HG02885 (cell line): Measurements from ENCODE around the gene SECISBP2L.
A peak's percentile ranks its signal among the peaks of the same experiment; 100 is the strongest.
"Not testable (repeated sequence)": the region's sequence is repeated elsewhere in the genome, so short reads cannot be mapped to it uniquely, and the experiment has no call there.

Source experiments
- ATAC-seq: cut with Tn5 transposase; IDR thresholded peaks from one replicate; pipeline ENCODE4 v1.9.1; 2021; ENCODE audit warnings: mild to moderate bottlenecking; ENCODE audit not compliant: unreplicated experiment, poor library complexity

The SECISBP2L gene

DNA sequence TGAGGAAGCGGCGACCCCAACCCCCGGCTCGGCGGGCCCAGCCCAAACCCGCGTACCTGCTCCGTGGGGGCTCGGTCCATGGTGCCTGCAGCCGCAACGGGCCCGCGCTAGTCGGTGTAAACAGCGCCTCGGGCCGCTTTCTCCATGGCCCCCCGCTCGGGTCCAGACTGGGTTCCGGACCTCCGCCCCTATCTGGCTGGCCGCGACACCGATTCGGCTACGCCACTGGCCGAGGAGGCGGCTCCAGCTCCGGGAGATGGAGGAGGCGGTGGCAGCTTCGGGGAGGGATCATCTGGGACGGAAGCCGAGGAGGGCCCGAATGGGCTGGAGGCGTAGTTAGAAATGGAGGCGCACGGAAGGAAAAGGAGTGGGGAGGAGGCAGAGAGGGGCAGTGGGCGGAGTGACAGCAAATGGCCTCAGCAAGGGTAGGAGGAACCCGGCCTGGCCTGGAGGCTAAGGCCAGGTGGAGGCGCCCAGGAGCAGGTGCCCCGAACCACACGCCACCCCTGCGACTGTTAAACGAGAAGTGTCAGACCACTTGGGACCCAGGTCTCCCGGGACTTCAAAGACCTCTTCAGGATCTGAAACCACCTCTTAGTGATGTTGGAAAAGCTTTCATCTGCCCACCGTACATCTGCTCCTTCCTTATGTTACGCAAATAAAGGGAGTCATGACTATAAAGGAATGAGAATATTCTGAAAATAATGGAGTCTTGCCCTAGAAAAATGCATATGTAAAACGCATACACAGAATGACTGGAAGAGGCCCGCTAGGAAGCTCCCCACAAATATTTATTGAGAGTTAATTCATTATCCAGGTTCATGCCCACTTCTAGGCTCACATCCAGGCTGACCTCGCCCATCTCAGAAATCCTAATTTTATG, at the start of gene SECISBP2L:
Gene SECISBP2L (minus strand): TSS at position 227 of the 883 bp plus-strand sequence. CDS start 147 bp downstream, at position 80.
- ATAC-seq, result peak; percentile 95

- ATAC-seq, result no peak
Observed at GRCh38 chr15:49094923-49095322, 48.7 kb upstream of the SECISBP2L start.

DNA sequence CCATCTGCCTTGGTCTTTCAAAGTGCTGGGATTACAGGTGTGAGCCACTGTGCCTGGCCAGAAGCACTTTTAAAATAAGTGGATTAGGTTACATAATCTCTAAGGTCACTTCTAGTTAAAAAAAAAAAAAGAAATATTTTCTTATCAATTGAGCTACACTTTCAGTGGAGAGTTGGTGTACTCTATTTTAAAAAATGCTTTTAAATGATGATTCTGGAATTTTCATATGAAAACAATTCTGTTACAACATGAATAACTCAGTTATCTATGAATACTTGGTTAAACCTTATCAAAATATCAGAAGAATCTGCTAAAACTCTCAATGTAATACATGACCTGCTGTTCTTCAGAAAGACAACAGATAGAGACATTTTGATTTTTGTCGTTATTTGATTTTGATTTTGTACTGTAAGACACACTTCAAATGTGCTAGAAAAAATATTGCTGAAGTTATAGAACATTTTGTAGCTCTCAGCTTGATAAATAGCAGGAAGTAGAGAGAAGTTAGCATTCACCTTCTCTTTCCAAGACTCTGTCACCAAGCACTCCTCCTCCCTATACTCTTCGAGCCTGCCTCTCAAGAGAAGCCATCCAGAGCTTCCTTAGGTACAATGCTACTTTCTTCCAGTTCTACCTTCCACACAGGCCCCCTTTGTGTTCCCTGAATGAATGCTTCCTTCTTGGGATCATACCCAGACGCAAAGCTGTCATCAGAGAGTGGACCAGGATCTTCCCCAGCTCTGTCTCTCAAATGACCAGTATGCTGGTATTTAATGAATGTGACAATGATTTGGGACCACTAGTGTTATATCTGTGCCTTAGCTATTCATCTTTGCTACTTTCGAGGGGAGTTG, 47.2 kb upstream of the SECISBP2L start:
- no peak for ATAC-seq

GRCh38 chr15:49088996-49089395, 42.8 kb upstream of the SECISBP2L start:
- no peak for ATAC-seq

DNA sequence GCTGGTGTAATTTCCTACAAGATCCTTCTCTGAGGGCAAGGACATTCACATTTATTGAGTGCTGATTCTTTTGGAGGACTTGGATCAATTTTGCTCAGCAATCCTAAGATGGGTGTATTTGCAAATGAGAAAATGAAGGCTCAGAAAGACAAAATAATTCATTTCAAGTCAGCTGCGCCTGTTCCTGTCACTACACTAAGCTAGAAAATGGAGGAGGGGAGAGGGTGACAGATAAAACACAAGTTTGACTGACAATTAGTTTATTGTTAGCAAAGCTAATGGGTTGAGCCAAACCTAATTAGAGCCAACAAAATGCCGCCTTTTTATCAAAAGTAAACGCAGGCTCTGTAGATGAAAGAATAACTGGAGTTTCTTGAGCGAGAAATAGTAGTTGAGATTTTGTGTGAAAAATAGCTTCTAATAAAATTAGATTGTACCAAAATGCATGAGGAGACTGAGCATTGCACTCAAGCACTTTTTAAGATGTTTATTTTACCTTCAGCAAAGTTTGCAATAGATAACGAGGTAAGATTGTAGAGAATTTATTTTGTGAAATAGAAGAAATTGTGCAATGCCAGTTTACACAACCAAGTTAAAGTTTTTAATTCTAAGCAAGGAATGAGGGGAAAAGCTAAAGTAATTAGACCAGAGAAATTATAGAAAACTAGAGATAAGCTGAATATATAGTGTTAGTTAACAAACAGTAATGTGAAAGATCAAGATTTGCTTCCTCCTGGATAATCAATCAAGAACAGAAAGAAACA, 39.6 kb upstream of the SECISBP2L start:
- ATAC-seq, result no peak

DNA sequence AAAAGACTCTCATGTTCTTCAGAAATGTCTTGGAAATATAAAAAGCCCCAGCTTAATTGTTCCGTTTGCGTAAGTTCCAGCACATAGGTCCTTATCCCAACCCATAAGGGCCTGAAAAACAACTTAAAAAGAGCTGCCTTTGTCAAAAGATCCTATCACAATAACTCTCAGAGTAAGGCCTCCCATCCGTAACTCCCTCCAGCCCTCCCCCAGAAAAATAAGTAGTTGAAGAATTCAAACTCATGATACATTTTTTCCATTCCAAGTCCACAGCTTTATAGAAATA, 38.0 kb upstream of the SECISBP2L start:
- ATAC-seq, result no peak

GRCh38 chr15:49083401-49084284, 37.4 kb upstream of the SECISBP2L start:
- no peak for ATAC-seq

DNA sequence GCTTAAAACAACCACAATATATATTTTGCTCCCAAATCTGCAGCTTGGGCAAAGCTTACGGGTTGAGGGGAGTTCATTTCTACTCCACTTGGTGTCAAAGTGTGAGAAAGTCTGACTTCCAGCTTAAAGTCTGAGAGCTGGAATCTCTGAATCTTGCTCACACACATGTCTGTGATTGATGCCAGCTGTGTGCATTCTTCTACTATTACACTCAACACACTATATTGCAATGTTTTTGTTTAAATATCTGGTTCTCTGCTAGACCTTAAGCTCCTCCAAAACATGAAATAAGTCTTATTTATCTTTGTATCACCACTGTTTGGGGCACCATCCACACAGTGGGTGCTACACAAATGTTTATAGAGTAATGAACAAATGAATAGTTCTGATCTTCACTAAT, 36.7 kb upstream of the SECISBP2L start:
- no peak for ATAC-seq

DNA sequence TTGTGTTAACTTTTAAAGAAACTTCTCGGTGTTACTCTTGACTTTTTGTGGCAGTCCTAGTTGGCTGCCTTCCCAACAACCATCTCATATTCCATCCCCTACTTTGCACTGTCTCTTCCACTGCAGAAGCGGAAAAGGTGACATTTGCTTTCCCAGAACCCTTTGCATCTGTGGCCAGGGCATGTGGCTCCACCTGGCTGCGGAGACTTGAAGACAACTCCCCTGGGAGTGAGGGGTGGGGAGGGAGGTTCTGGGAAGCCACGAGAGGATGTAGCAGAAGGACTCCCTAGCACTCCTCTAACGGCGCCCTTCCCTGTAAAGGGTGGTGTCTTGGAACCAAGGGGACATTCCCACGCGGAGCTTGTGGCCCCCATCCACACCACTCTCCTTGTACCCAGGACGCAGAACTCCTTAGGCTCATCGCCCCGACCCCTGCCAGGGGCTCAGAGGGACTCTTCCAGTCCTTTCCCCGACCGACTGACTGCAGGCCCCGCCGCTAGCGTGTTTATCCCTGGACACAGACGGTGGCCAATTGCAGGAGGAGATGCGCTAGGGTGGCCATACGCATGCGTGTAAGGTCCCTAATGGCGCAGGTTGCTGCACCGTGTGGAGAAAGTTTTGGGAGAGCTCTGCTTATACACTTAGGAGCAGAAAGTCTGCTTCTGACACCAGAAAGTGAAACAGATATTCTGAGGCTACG, 33.2 kb upstream of the SECISBP2L start:
- ATAC-seq, result no peak

DNA sequence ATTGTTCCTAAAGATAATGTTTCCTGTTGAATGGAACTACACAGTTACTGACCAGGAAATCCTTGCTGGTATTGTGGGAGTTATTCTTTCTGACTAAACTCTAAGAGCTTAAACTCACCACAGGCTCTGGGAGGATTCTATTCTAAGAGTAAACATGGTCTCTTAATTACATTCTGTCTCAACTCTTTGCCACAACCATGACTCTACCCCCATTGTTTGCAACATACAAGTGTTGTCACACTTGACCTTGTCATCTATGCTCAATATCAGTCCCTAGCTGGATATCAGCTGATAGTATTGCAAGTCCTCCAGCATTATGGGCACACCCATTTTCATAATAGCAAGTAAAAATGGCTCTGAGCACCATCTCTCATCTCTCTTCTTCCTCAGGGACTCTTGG, 29.6 kb upstream of the SECISBP2L start:
- no peak for ATAC-seq

- not testable (repeated sequence) for ATAC-seq
Observed at GRCh38 chr15:49074589-49075287, 28.5 kb upstream of the SECISBP2L start.

GRCh38 chr15:49066372-49066771, 20.1 kb upstream of the SECISBP2L start:
- ATAC-seq, result no peak

DNA sequence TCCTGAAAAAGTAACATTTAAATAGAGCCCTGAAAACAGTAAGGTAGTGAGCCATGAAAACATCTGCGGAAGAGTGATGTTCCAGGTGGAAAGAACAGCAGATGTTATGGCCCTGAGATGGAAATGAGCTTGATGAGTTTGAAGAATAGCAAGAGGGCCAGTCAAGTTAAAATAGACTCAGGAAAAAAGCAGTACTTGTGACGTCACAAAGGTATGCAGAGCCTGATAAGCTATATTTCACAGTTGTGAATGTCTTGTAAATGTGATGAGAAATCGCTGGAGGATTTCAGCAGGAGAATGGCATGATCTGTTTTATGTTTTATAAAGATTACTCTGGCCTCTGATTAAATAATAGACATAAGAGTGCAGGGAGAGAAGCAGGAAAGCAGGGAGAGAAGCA, 18.6 kb upstream of the SECISBP2L start:
- no peak for ATAC-seq

- no peak for ATAC-seq
Observed at GRCh38 chr15:49064281-49064653, 18.0 kb upstream of the SECISBP2L start.

DNA sequence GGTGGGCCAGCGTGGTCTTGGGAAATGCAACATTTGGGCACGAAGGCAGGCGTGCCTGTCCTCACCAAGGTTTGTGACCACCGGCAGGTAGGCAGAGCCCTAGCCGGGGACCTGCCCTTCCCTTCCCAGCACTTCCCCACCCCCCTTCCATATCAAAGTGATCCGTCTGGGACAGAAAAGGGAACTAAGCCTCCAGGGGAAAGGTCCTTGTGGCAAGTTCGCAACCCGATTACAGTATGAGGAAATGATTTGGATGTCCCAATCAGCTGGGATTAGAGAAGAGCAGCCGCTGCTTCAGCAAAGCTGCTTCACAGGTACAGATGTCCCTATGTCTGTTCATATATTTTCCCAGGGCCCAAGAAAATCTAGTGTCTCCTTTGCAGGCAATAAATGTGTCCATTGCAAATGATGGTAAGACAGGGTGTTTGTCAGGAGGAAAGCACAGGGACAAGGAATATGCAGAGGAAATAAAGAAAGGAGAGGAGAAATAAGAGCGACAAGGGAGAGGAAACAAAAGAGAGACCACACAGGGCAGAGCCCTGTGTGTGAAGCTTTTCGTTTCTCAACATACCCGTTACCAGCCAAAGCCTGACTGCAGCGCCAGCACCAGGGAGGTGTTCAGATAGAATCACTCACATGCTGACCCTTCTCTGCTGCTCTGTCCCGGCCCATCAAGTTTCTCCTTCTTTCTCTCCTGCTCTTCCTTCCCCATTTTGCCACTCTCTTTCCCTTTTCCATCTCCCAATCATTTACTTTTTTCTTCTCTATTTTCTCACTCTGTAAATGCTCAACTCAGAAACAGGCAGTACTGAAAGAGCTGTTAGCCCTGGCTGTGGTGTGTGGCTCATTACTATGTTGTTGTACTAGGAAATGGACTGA, 17.4 kb upstream of the SECISBP2L start:
- ATAC-seq, result no peak

- no peak for ATAC-seq
Observed at GRCh38 chr15:49062900-49063299, 16.7 kb upstream of the SECISBP2L start.

- ATAC-seq, result no peak
Observed at GRCh38 chr15:49060710-49061495, 14.7 kb upstream of the SECISBP2L start.
